GM21447 (cell line): ENCODE measurements around the gene NIPBL.
"Not testable (repeated sequence)": the region's sequence is repeated elsewhere in the genome, so short reads cannot be mapped to it uniquely, and the experiment has no call there.

Experiments used
- ATAC-seq: cut with Tn5 transposase; IDR thresholded peaks from one replicate; pipeline ENCODE4 v1.9.1; 2021; ENCODE audit not compliant: unreplicated experiment

NIPBL gene

DNA sequence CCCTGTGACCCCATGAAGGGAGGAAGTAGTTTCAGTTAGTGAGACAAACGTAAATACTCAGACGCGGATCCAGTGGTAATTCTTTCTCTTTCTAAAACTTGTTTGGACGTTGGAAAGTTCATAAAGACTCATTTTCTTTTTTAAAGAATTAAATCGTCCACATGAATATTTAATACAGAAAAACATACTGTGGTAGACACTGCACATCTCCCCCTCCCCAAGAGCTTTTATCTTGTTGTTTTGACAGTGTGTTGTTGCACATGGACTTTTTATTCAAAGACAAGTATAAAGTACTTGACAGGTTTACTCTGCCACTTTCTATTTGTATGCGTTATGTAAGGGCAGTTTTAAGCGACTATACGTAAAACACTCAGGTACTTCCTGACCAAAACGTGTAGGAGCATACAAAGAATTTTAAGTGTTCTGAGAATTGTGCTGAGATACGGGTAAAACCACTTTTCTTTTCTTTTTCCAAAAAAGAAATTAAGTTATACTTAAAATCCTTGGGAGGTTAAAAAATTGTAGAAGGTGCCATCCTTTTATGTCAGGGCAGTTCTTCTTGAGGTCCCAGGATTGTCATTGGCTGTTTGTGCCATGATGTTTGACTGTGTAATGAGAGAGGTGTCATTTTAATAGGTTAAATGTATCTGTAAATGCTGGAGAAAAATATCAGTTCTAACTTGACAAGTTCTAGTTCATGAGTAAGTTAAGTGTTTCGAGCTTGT lies 1.3 kb downstream of the NIPBL start:
- no peak for ATAC-seq

DNA sequence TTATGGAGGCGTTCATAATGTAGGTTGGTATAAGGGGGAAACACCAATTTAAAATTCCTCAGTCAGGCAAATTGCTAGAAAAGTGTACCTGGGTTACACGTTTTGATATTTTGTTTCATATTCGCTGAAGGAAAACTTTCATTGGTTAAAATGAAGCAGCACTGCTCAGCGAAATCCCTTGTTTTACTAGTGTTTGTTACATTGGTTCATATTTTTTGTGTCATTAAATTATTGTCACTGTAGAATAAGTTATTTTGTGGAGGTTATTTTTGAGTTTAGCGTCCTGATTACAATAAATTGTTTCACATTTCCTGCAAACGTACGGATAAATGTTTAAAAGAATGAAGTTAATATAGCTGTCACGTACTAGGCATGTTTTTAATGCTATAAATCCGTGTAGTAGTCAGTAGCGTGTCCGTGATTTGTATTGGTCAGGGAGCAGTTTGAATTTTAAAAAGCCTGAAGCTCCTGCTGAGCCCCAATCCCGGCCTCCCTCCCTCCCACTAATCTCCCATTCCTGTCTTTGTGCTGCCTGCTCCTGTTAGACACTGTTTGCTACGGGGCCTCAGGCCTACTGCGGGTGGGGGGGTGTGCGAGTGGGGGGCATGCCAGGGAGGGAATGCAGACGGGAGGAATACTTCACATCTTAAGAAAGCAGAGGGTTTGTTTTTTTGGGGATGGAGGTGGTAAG lies 2.0 kb downstream of the NIPBL start:
- ATAC-seq = no peak

DNA sequence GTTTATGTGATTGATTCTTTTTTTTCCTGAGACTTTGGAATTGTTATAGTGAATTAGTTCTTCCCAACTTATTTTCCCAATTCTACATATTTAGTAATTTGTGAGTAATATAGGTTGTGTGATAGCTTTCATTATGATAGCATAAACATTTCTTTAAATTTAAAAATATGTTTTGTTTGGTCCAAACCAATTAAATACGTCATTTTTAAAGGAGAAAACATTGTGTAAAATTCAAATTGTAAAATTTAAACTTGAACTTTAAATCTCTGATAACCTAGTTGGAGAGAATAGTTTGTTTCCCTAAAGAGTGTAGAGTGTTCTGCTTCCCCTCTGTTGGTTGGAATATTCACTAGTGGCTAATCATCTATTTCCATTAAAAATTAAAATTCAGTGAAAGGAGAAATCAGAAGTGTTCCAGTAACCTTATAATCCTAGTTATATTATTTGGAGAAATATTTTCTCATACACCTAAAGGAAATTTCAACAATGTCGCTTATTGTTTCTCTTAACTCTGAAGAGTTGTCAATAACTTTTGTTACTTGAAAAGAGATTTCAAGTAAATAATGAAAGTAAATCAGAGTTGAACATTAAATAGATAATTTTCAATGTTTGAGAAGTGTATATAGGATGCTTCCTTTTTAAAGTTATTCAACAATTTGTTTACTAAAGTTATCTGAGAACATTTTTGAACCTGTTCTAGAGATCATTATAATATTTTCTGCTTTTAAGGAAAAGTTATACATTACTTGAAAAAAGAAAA lies 2.9 kb downstream of the NIPBL start:
- ATAC-seq = no peak

DNA sequence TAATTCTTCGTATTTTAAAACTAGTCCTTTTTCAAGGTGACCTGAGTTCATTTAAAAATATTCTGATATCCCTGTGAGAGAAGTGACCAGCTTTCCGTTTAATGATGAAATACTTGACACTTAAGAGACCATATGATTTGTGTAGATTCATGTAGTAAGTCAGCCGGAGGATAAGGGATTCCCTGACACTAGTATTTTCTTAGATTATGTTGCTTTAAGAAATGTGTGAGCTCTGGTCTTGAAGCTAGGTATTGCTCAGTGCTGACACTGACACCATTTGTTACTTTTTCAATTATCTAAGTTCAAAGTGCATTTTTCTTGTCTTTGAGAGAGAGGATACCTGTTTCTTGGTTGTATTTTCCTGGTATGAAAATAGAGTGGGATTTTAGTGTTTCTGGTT lies 4.2 kb downstream of the NIPBL start:
- no peak for ATAC-seq

DNA sequence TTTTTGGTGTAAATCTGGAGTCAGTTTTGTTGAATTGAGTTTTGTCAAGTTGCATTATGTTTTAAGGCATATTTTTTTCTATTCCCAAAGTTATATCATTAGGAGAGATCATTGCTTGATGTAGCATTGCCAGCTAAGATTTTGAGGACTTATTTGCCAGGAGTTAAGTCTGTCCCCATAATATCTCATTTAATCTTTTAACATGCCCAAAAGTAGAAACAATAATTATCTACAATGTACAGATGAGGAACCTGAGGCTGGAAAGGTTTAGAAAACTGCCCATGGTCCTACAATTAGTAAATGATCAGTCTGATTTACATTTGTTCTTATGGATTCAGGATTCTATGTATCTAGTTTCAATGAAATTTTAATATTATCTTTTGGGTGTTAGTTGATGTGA lies 4.7 kb downstream of the NIPBL start:
- no peak for ATAC-seq

DNA sequence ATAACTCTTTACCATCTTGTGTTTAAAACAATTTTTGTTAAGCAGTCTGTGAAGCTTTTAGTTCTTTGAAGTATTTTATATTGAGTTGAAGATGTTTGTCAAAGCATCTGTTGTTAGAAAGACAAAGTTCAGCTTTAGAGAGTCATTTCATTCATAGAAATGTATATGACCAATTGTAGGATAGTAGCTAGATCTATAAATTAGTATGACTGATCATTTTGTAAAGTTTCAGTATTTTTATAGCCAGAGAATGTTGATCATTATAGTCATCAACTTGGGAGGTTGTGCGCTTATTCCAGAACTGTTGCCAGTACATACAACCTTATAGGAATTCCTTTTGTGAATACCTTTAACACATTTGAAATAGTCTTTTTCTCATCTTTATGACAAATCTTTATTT lies 5.2 kb downstream of the NIPBL start:
- ATAC-seq = no peak

DNA sequence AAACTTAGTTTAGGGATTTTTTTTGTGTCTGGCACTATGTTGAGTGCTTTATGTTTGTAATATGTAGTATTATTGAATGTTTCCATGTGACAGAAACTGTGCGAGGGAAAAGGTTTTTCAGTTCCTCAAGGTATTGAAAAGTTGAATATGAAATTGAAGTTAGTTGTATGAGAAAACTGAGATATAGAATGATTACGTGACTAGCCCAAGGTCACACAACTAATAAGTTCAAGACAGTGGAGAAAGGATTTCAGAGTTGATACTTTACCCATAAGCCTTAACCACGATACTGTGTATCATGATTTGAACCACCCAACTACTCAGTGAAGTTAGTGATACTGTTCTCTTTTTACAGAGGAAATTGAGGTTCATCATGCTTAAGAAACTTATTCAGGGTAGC lies 5.7 kb downstream of the NIPBL start:
- ATAC-seq = no peak

DNA sequence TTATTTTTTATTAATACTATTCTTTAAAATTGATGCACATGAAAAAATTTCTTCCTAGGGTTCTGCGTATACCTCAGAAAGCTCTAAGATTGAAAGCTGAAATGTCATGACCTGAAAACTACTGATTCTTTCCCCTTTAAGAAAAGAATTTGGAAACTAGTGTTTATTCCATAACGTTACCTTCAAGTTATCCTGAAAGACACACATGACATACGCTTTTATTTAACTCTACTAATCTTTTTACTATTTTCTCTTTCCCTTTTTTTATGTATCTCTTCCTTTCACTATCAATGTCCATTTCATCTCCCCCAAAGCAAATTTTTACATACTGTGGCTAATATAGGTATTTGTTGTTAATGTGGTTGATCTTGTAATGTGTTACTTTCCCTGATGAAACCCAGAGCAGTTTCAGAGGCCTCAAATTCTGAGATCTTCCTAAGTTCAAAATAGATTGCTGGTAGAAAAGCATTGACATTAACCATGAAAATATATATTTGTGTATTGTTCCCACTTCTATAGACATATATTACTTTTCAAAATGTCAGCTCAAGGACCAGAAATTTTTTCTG lies 7.4 kb downstream of the NIPBL start:
- ATAC-seq = no peak

DNA sequence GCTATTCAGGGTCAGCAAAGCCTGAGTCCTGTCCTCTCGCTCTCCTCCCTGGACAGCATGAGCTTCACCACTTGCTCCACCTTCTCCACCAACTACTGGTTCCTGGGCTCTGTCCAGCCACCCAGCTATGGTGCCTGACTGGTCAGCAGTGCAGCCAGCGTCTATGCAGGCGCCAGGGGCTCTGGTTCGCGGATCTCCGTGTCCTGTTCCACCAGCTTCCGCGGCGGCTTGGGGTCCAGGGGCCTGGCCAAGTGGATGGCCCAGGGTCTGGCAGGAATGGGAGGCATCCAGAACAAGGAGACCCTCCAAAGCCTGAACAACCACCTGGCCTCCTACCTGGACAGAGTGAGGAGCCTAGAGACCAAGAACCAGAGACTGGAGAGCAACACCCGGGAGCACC lies 8.6 kb downstream of the NIPBL start:
- ATAC-seq = no peak

DNA sequence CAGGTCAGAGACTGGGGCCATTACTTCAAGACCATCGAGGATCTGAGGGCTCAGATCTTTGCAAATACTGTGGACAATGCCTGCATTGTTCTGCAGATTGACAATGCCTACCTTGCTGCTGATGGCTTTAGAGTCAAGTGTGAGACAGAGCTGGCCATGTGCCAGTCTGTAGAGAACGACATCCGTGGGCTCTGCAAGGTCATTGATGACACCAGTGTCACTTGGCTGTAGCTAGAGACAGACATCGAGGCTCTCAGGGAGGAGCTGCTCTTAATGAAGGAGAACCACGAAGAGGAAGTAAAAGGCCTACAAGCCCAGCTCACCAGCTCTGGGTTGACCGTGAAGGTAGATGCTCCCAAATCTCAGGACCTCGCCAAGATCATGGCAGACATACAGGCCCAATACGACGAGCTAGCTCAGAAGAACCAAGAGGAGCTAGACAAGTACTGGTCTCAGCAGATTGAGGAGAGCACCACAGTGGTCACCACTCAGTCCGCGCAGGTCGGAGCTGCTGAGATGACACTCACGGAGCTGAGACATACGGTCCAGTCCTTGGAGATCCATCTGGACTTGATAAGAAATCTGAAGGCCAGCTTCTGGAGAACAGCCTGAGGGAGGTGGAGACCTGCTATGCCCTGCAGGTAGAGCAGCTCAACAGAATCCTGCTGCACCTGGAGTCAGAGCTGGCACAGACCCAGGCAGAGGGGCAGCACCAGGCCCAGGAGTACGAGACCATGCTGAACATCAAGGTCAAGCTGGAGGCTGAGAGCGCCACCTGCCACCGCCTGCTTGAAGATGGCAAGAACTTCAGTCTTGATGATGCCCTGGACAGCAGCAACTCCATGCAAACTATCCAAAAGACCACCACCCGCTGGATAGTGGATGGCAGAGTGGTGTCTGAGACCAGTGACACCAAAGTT lies 9.3 kb downstream of the NIPBL start:
- no peak for ATAC-seq

DNA sequence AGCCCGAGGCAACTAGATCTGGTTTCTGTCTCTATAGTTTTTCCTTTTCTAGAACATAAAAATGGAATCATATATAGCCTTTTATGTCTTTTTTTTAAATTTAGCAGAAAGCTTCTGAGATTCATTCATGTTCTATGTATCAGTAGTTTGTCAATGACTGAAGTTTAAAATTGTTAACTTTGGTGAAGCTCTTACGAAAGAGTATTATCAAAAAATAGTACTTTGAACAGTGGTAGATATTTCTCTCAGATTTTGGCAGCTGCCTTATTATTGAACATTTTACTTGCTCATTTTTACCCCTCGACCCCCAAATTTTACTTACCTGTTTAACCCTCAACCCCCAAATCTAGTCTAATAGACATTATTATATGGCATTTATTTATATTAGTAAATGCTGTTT lies 10.2 kb downstream of the NIPBL start:
- no peak for ATAC-seq

DNA sequence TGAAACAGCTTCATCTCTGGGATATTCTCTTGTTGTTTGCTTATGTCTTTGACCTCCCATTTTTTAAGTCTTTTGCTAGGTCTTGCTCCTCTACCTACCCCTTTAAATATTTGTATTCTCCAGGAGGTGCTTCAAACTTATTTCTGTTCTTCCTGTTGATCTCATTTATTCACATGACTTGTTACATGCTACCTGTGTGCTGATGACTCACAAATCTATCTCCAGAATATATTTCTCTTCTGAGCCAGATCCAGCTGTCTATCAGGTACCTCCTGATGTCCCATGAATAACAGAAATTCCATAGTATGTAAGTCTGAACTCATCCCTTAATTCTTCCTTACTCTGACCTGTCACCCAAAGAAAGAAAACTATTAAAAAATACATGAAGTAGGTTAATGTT lies 11.0 kb downstream of the NIPBL start:
- no peak for ATAC-seq

DNA sequence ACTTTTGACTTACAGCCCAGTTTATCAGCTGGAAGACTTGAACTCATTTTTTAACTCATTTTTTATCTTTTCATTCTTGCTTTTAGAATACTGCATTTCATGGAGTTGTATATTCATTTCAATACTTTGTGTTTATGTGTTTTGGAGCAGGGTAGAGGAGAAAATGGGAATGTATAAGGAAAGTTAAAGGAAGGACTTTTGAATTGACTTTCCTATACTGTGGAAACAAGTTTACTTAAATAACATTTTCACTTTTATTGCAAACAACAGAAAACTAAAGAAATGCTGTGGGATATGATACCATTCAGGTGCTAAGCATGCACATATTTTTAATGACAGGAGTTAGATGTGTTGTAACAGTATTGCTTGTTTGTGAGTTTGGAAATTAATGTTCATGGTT lies 11.7 kb downstream of the NIPBL start:
- no peak for ATAC-seq

DNA sequence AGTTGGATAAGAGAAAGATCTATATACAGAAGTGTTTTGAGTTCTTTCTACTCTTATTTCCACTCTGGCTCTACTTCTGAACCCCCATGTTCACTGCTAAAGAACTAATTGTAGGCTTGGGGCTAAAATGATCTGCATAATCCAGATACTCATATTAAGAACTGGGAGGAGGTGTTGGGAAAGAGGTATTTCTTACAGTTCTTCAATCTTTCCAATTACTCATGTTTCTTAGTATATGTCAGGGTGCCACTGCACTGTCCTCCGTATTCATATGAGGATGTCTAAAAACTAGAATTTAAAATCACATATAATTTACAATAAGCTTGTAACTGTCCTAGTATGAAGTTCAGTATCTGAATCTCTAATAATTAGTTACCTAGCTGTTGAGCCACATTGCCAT lies 12.7 kb downstream of the NIPBL start:
- no peak for ATAC-seq

DNA sequence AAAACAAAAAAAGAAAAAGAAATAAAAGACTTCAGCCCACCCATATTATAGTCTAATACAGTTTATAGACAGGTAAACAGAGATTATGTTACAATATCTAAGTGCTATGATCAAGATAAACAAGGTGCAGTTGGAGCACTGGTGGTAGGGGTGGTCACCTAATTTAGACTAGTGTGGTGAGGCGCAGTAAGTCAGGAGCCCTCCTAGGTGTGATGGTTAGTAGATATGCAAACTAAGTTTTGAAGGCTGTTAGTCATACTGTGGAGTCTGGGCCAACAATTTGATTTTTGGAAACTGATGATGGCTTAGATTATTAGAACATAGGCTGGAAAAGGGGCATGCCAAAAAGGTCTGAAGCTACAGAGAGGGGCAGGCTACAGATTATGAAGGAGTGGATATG lies 14.7 kb downstream of the NIPBL start:
- no peak for ATAC-seq

DNA sequence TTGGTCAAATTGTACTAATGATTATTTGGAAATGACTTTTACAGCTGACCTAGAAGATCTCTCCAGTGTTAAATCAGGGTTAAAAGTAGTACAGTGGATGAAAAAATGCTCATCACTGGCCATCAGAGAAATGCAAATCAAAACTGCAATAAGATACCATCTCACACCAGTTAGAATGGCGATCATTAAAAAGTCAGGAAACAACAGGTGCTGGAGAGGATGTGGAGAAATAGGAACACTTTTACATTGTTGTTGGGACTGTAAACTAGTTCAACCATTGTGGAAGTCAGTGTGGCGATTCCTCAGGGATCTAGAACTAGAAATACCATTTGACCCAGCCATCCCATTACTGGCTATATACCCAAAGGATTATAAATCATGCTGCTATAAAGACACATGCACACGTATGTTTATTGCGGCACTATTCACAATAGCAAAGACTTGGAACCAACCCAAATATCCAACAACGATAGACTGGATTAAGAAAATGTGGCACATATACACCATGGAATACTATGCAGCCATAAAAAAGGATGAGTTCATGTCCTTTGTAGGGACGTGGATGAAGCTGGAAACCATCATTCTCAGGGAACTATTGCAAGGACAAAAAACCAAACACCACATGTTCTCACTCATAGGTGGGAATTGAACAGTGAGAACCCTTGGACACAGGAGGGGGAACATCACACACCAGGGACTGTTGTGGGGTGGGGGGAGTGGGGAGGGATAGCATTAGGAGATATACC lies 15.7 kb downstream of the NIPBL start:
- ATAC-seq = not testable (repeated sequence)

DNA sequence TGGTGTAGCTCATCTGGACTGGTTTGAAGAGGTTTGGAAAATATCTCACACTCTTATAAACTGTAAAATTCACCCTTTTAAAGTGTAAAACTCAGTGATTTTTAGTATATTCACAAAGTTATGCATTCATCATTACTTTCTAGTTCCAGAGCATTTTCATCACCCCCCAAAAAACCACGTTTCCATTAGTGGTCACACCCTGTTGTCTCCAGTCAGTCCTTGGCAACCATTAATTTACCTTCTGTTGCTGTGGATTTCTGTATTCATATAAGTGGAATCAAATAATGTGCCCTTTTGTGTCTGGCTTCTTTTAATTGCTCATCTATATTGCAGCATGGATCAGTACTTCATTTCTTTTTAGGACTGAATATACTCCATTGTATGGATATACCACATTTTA lies 18.4 kb downstream of the NIPBL start:
- no peak for ATAC-seq

DNA sequence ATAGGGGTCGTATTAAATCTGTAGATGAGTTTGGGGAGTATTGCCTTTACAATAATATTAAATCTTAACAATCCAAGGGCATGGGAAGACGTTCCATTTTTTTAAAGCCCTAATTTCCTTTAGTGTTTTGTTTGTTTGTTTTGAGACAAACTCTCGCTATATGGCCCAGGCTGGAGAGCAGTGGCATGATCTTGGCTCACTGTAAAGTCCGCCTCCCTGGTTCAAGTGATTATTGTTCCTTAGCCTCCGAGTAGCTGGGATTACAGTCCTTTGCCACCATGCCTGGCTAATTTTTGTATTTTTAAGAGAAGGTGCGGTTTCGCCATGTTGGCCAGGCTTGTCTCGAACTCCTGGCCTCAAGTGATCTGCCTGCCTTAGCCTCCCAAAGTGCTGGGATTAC lies 19.9 kb downstream of the NIPBL start:
- no peak for ATAC-seq

DNA sequence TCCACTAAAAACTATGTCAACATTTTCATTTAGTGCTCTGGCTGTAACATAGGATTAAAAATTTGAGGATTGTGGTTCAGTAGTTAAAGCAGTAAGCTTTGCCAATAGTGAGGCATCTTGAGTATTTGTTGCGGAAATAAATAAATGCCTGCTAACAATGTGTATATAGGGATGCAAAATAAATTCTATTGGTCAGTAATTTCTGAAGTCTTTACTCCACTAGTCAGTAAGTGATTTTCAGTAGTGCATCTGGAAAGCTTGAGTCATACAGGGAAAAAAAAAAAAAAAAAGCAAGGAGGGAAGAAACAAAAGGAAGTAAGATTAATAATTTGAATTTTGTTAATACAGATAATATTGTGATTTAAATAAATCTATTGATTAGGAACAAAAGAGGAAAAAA lies 21.0 kb downstream of the NIPBL start:
- ATAC-seq = no peak

DNA sequence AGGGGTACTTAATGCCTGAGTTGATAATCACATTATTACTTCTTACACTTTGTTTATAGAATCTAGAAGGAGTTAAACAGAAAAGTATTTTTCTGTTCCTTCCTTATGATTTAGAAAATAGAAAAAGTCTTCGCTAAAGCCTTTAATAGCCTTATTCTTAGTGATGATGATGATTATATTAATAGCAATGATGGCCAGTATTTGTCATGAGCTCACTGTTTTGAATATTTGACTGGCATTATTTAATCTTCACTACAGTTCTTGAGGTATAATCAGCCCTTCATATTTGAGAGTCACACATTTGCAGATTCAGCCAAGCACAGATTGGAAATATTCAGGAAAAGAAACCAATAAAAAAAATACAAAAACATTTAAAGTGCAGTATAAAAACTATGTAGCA lies 23.3 kb downstream of the NIPBL start:
- ATAC-seq = no peak
